GM12801 (cell line): ENCODE data around the gene GIGYF2.

Experiments
- CTCF ChIP-seq: IDR thresholded peaks from one replicate; pipeline ENCODE4 v1.5.1; 2011; ENCODE audit warnings: control low read depth; ENCODE audit not compliant: insufficient read length; ENCODE audit errors: extremely low read depth

GIGYF2 gene

GRCh38 chr2:232771870-232772269 lies 74.7 kb downstream of the GIGYF2 start:
- no peak for TF ChIP-seq CTCF

- TF ChIP-seq CTCF = no peak
Observed at GRCh38 chr2:232772531-232772930, 75.4 kb downstream of the GIGYF2 start.

GRCh38 chr2:232773815-232774214 lies 76.7 kb downstream of the GIGYF2 start:
- TF ChIP-seq CTCF = no peak

GRCh38 chr2:232776435-232776834 lies 79.3 kb downstream of the GIGYF2 start, which contains the start of gene KCNJ13:
Gene KCNJ13, minus strand, starts transcription at chr2:232776565. Its CDS starts 5,203 bp downstream, at chr2:232771362.
- no peak for TF ChIP-seq CTCF

- no peak for TF ChIP-seq CTCF
Observed at GRCh38 chr2:232777276-232777675, 80.1 kb downstream of the GIGYF2 start.

GRCh38 chr2:232779465-232779864 lies 82.3 kb downstream of the GIGYF2 start:
- TF ChIP-seq CTCF = no peak

- TF ChIP-seq CTCF = no peak
Observed at GRCh38 chr2:232779934-232780333, 82.8 kb downstream of the GIGYF2 start.

- no peak for TF ChIP-seq CTCF
Observed at GRCh38 chr2:232781765-232782164, 84.6 kb downstream of the GIGYF2 start.
